ENCODE results near the gene LRWD1.
"Not testable (repeated sequence)": the region's sequence is repeated elsewhere in the genome, so short reads cannot be mapped to it uniquely, and the experiment has no call there.

DNA sequence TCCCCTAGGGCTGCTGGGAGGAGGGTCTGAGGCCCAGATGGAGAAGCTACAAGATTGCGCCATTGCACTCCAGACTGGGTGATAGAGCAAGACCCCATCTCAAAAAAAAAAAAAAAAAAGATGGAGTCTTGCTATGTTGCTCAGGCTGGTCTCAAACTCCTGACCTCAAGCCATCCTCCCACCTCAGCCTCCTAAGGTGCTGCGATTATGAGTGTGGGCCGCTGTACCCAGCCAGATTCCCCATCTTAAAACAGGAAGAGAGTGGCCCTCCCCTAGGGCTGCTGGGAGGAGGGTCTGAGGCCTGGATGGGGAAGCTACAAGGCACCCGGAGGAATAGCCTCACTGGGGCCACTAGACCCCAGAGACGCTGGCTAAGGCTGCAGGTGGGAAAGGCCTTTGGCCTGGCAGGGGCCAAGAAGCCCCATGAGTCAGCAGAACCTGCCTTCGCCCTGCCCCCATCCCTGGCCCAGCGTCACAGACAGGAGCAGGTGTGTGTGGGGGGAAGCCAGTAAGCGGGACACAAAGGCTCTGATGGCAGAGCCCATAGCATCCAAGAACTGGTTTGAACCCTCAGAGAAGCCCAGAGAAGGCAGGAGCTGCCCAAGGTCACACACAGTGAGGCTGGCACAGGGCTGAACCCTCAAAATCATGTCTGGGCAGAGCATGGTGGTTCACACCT, 42.8 kb downstream of the LRWD1 start:
- TF ChIP-seq, protein P1, sequence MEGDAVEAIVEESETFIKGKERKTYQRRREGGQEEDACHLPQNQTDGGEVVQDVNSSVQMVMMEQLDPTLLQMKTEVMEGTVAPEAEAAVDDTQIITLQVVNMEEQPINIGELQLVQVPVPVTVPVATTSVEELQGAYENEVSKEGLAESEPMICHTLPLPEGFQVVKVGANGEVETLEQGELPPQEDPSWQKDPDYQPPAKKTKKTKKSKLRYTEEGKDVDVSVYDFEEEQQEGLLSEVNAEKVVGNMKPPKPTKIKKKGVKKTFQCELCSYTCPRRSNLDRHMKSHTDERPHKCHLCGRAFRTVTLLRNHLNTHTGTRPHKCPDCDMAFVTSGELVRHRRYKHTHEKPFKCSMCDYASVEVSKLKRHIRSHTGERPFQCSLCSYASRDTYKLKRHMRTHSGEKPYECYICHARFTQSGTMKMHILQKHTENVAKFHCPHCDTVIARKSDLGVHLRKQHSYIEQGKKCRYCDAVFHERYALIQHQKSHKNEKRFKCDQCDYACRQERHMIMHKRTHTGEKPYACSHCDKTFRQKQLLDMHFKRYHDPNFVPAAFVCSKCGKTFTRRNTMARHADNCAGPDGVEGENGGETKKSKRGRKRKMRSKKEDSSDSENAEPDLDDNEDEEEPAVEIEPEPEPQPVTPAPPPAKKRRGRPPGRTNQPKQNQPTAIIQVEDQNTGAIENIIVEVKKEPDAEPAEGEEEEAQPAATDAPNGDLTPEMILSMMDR (conservative IDR thresholded peaks at IDR 0.05 in 1 of 2, IDR thresholded peaks at IDR 0.05 in 1 of 2; ENCODE audit: low read depth in 1 of 2, low read length in 2 of 2): not testable (repeated sequence)
- TF ChIP-seq EZH2 (IDR thresholded peaks at IDR 0.05; ENCODE audit: low read length, missing control alignments): not testable (repeated sequence)
